ENCODE measurements around the gene PDE4D. TPM values are rescaled to one million over a fixed set of nuclear protein-coding genes. Genes with fewer than 3 reads are reported as not detected.

Gene PDE4D
- total and polyA plus RNA-seq, 10 of the 15 experiments (the other 5 are each of a cell fraction or from before 2014, with no cell fraction given): 0.87 to 4.1 (median 2.2) TPM

DNA sequence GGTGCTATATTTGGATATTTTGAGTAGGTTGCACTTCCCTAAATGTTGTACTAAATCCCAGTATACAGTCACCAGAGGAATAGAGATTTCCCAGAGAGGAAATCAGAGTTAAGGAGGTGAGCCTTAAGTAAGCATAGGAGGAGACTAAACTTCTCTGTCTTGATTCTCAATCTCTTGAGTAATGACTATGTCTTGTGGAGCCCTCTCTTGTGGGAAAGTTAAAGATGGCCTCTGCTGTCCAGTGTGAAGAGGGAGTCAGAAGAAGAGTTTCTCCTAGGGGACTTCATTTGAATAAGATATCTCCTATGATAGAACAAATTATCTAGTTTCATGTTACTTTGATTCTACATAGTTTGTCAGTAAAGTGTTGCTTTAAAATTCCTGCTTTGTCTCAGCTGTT lies 502.5 kb downstream of the PDE4D start:
- H2AFZ ChIP-seq (ENCODE audit: control insufficient read depth, low read depth, low read length): no peak overlapping the region
- FAIRE-seq (no peak), ATAC-seq (no peak), DNase-seq (ENCODE audit: low read depth, low spot score) (no peak)
- ChIA-PET RAD21 (ENCODE audit: unreplicated experiment) (interaction anchor here (1.2 to 2.0 kb wide), 3 partner anchors 10 to 282 kb away, joined by 3 to 5 read pairs (median 4); no protein-coding TSS in a partner anchor), POLR2A (interaction anchor here (1.0 kb wide), 1 partner anchor 10 kb away, joined by 3 read pairs; no protein-coding TSS in a partner anchor), SMC1A (ENCODE audit: uncharacterized antibody, unreplicated experiment) (interaction anchor here (1.6 to 4.1 kb wide), 5 partner anchors 10 to 410 kb away, joined by 5 to 23 read pairs (median 14); no protein-coding TSS in a partner anchor), CTCF (interaction anchor here (1.0 to 8.5 kb wide), 13 partner anchors 10 to 414 kb away, joined by 3 to 78 read pairs (median 6); no protein-coding TSS in a partner anchor)
- no peaks in the 10 kb centered on the region for H3K36me3 ChIP-seq (ENCODE audit: control insufficient read depth in 2 of 2, insufficient read depth in 2 of 2, low read length in 1 of 2)
- in situ Hi-C loops (cut with MboI): loop anchor here (5.0 kb wide), 1 partner anchor 281 kb away; no protein-coding TSS in a partner anchor
- H3K27ac ChIP-seq (ENCODE audit: control insufficient read depth, insufficient read depth): no peak overlapping the region
- no peaks in the 10 kb centered on the region for H4K20me1 ChIP-seq (ENCODE audit: control insufficient read depth, insufficient read depth)
- no peaks in the 10 kb centered on the region for H3K27me3 ChIP-seq (replicated peaks in 1 of 2; ENCODE audit: control insufficient read depth in 2 of 2, insufficient read depth in 2 of 2, low read length in 1 of 2)
- BruUV-seq (replicated peaks): no TSS peak
- H3K4me2 ChIP-seq (ENCODE audit: control insufficient read depth, insufficient read depth): no peak overlapping the region
- H3K4me1 ChIP-seq (ENCODE audit: control insufficient read depth, insufficient read depth, low read length): no peaks in the 10 kb centered on the region
- TF ChIP-seq SMAD5 (IDR thresholded peaks at IDR 0.05; ENCODE audit: low read depth) (no peak), SPI1 (IDR thresholded peaks at IDR 0.05; ENCODE audit: borderline replicate concordance, insufficient read depth, low read depth, low read length) (0 out of 2 replicates have a peak, but pooled peaks have one; percentile 5)
- H3K9me3 ChIP-seq (replicated peaks; ENCODE audit: control insufficient read depth, insufficient read depth, low read length): no peaks in the 10 kb centered on the region
- no peaks in the 10 kb centered on the region for H3K79me2 ChIP-seq (ENCODE audit: control insufficient read depth, insufficient read depth, low read length)
- H3K4me3 ChIP-seq: no peak overlapping the region
- intact Hi-C loops (cut with micrococcal nuclease; ENCODE audit: unreplicated experiment): loop anchor here (1.0 to 2.0 kb wide), 4 partner anchors 106 to 409 kb away; no protein-coding TSS in a partner anchor
- H3K9ac ChIP-seq (ENCODE audit: control insufficient read depth, insufficient read depth, low read length): no peak overlapping the region

DNA sequence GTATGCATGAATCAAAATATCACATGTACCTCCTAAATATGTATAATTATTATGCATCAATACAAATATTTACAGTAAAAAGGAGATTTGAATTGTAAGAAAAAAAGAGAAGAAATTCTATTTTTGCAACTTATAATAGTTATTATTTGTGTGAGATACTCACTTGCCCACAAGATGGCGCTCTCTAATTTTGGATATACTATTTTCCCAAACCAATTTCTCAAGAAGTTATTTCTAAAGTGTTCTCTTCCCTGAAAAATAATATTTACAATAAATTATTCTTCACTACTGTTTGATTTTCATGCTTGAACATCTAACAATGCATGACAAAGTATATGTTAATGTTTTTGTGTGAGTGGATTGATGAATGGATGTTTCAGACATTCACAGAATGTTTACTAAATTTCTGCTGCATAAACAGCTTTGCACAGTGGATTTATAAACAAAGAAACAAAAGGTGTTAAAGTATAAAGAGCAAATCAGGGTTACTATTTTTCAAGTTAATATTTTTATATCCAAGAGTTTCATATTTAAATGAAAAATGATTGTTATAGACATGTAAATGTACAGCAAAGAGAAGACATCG lies 503.4 kb downstream of the PDE4D start:
- Histone ChIP-seq H3K27ac (ENCODE audit: control insufficient read depth, insufficient read depth) (no peak overlapping the region), H3K9me3 (replicated peaks; ENCODE audit: control insufficient read depth, insufficient read depth, low read length) (no peaks in the 10 kb centered on the region), H3K36me3 (ENCODE audit: control insufficient read depth in 2 of 2, insufficient read depth in 2 of 2, low read length in 1 of 2) (no peaks in the 10 kb centered on the region), H3K9ac (ENCODE audit: control insufficient read depth, insufficient read depth, low read length) (no peak overlapping the region), H3K27me3 (replicated peaks in 1 of 2; ENCODE audit: control insufficient read depth in 2 of 2, insufficient read depth in 2 of 2, low read length in 1 of 2) (no peaks in the 10 kb centered on the region), H4K20me1 (ENCODE audit: control insufficient read depth, insufficient read depth) (no peaks in the 10 kb centered on the region), H3K4me2 (ENCODE audit: control insufficient read depth, insufficient read depth) (no peak overlapping the region), H2AFZ (ENCODE audit: control insufficient read depth, low read depth, low read length) (no peak overlapping the region), H3K4me1 (ENCODE audit: control insufficient read depth, insufficient read depth, low read length) (no peaks in the 10 kb centered on the region), H3K4me3 (no peak overlapping the region), H3K79me2 (ENCODE audit: control insufficient read depth, insufficient read depth, low read length) (no peaks in the 10 kb centered on the region)
- ChIA-PET CTCF (interaction anchor here (0.6 to 8.5 kb wide), 18 partner anchors 10 to 411 kb away, joined by 3 to 78 read pairs (median 6); no protein-coding TSS in a partner anchor), SMC1A (ENCODE audit: uncharacterized antibody, unreplicated experiment) (interaction anchor here (0.9 to 4.1 kb wide), 6 partner anchors 9 to 411 kb away, joined by 4 to 23 read pairs (median 12); no protein-coding TSS in a partner anchor), RAD21 (ENCODE audit: unreplicated experiment) (interaction anchor here (0.7 to 1.2 kb wide), 3 partner anchors 9 to 519 kb away, joined by 3 to 4 read pairs (median 3); no protein-coding TSS in a partner anchor), POLR2A (interaction anchor here (1.0 kb wide), 1 partner anchor 9 kb away, joined by 3 read pairs; no protein-coding TSS in a partner anchor)
- intact Hi-C loops (cut with micrococcal nuclease; ENCODE audit: unreplicated experiment) (loop anchor here (1.0 to 2.0 kb wide), 4 partner anchors 107 to 410 kb away; no protein-coding TSS in a partner anchor), in situ Hi-C loops (cut with MboI) (loop anchor here (5.0 kb wide), 1 partner anchor 282 kb away; no protein-coding TSS in a partner anchor)
- ATAC-seq: no peak
- no TSS peak for BruUV-seq (replicated peaks)
- no peak for FAIRE-seq
- TF ChIP-seq CBX5 (IDR thresholded peaks at IDR 0.05; ENCODE audit: low read depth): no peak
- TF ChIP-seq, protein P1, sequence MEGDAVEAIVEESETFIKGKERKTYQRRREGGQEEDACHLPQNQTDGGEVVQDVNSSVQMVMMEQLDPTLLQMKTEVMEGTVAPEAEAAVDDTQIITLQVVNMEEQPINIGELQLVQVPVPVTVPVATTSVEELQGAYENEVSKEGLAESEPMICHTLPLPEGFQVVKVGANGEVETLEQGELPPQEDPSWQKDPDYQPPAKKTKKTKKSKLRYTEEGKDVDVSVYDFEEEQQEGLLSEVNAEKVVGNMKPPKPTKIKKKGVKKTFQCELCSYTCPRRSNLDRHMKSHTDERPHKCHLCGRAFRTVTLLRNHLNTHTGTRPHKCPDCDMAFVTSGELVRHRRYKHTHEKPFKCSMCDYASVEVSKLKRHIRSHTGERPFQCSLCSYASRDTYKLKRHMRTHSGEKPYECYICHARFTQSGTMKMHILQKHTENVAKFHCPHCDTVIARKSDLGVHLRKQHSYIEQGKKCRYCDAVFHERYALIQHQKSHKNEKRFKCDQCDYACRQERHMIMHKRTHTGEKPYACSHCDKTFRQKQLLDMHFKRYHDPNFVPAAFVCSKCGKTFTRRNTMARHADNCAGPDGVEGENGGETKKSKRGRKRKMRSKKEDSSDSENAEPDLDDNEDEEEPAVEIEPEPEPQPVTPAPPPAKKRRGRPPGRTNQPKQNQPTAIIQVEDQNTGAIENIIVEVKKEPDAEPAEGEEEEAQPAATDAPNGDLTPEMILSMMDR (IDR thresholded peaks at IDR 0.05 in 2 of 3, conservative IDR thresholded peaks at IDR 0.05 in 1 of 3; ENCODE audit: control insufficient read depth in 2 of 3, extremely low read depth in 1 of 3, insufficient read depth in 1 of 3, low read depth in 3 of 3, low read length in 3 of 3): peak; percentile 27 to 58 (median 44); a peak in 5 of 6 replicates
- peak; percentile 52 for TF ChIP-seq RAD21 (IDR thresholded peaks at IDR 0.05; ENCODE audit: insufficient read depth, low read depth, low read length)
- peak; percentile 63; the same call in 1 of the 2 replicates for TF ChIP-seq SMC3 (IDR thresholded peaks at IDR 0.05; ENCODE audit: borderline replicate concordance, low read length)
- WGBS (ENCODE audit: insufficient coverage, insufficient replicate concordance, low lambda C conversion rate, missing lambda C conversion rate): 45% methylated on average over 2 of the region's 2 CpGs
- no peak for DNase-seq (ENCODE audit: low read depth, low spot score)

All from GM12878 (cell line).